HCT116 (cell line): ENCODE data around the gene NSD2. TPM values are rescaled to one million over a fixed set of nuclear protein-coding genes. Genes with fewer than 3 reads are reported as not detected.

Source experiments
- ATAC-seq: fragments of 200-7000 bp; cut with Tn5 transposase; 2 replicates; pipeline ENCODE4 v1.9.1; 2020; ENCODE audit warnings: mild to moderate bottlenecking, moderate library complexity
- BruUV-seq: library from RNA; stranded (reverse); fragments of 400-500 nt; replicated peaks from 2 replicates; lab custom pipeline; 2021; lab: Mats Ljungman, UMichigan
- CTCF ChIA-PET: fragments of 300-600 bp; sonication (Branson Sonifier 250); formaldehyde crosslinking; loops from one replicate; lab custom pipeline; 2021; ENCODE audit warnings: antibody characterized with exemption; lab: Charles Lee
- POLR2A ChIA-PET: fragments of 300-600, 350-600 bp; sonication (Branson Sonifier 250); formaldehyde crosslinking; loops from one replicate; lab custom pipeline; 2021; ENCODE audit warnings: antibody characterized with exemption; lab: Charles Lee
- RAD21 ChIA-PET, 2 experiments: fragments of 300-600 bp; sonication (Branson Sonifier 250); formaldehyde crosslinking; loops; one replicate each; lab custom pipeline; 2023; ENCODE audit warnings: low total read pairs in 2 of 2; ENCODE audit not compliant: uncharacterized antibody in 2 of 2, unreplicated experiment in 2 of 2, low non-redundant PET in 1 of 2; lab: Charles Lee
- DNase-seq: peaks from one replicate; pipeline ENCODE4 v3.0.0-alpha.2; 2010; ENCODE audit warnings: low read depth, low spot score
- H2AFZ ChIP-seq: fragments of 200-600 bp; shearing (Covaris generic), sonication (generic); 2 replicates; pipeline ENCODE4 v1.6.1; 2017; ENCODE audit warnings: low read depth, mixed run types, mixed read lengths, antibody characterized with exemption, low read length; ENCODE audit not compliant: poor library complexity, severe bottlenecking
- H3K27ac ChIP-seq: 2 replicates; pipeline ENCODE4 v1.5.1; 2012; ENCODE audit warnings: low read depth, low read length
- H3K27me3 ChIP-seq: fragments of 200-600 bp; sonication (generic); 2 replicates; pipeline ENCODE4 v1.6.1; 2016; ENCODE audit warnings: mixed run types, low read length, mixed read lengths; ENCODE audit not compliant: insufficient read depth
- H3K36me3 ChIP-seq, 2 experiments: fragments of 200-500 bp in 1 of 2; fragments of 200-600 bp in 1 of 2; sonication (Bioruptor generic) in 1 of 2; sonication (generic) in 1 of 2; 2 replicates each; pipeline versions ENCODE4 v1.5.1 to v1.6.1; 2014 to 2016; ENCODE audit warnings: low read length in 2 of 2, inconsistent platforms in 1 of 2, mixed read lengths in 1 of 2, mixed run types in 1 of 2; ENCODE audit not compliant: insufficient read depth in 2 of 2, control insufficient read depth in 1 of 2
- H3K4me1 ChIP-seq, 2 experiments: fragments of 200-600 bp in 1 of 2; sonication (generic) in 1 of 2; 2 replicates each; pipeline versions ENCODE4 v1.5.1 to v1.6.1; 2012 to 2017; ENCODE audit warnings: low read length in 2 of 2, inconsistent platforms in 1 of 2, mild to moderate bottlenecking in 1 of 2, mixed read lengths in 1 of 2, mixed run types in 1 of 2, moderate library complexity in 1 of 2; ENCODE audit not compliant: insufficient read depth in 2 of 2, control insufficient read depth in 1 of 2
- H3K4me2 ChIP-seq: fragments of 200-600 bp; sonication (generic); 2 replicates; pipeline ENCODE4 v1.6.1; 2017; ENCODE audit warnings: mixed run types, low read length, mixed read lengths
- H3K4me3 ChIP-seq, 2 experiments: fragments of 200-600 bp in 1 of 2; sonication (generic) in 1 of 2; replicated peaks in 1 of 2; 2 replicates each; pipeline ENCODE4 v1.5.1; 2011 to 2016; ENCODE audit warnings: low read length in 2 of 2, control low read depth in 1 of 2, low read depth in 1 of 2, mild to moderate bottlenecking in 1 of 2, mixed read lengths in 1 of 2, mixed run types in 1 of 2
- H3K79me2 ChIP-seq: fragments of 200-600 bp; sonication (generic); 2 replicates; pipeline ENCODE4 v1.6.1; 2017; ENCODE audit warnings: mild to moderate bottlenecking, mixed run types, low read length, moderate library complexity, mixed read lengths; ENCODE audit not compliant: insufficient read depth
- H3K9ac ChIP-seq: fragments of 200-600 bp; sonication (generic); 2 replicates; pipeline ENCODE4 v1.6.1; 2016; ENCODE audit warnings: low read length, mixed read lengths
- H3K9me2 ChIP-seq: fragments of 200-600 bp; sonication (generic), shearing (Covaris generic); 2 replicates; pipeline ENCODE4 v1.6.1; 2017; ENCODE audit warnings: mixed run types, mild to moderate bottlenecking, moderate library complexity; ENCODE audit not compliant: insufficient read depth
- H3K9me3 ChIP-seq, 2 experiments: fragments of 200-500 bp in 1 of 2; fragments of 200-600 bp in 1 of 2; sonication (Bioruptor generic) in 1 of 2; sonication (generic) in 1 of 2; 2 replicates each; pipeline ENCODE4 v1.6.1; 2014 to 2017; ENCODE audit warnings: low read length in 2 of 2, mixed read lengths in 2 of 2, inconsistent platforms in 1 of 2, low read depth in 1 of 2, mild to moderate bottlenecking in 1 of 2, mixed run types in 1 of 2, moderate library complexity in 1 of 2; ENCODE audit not compliant: control insufficient read depth in 1 of 2, insufficient read depth in 1 of 2
- H4K20me1 ChIP-seq: fragments of 200-600 bp; sonication (generic), shearing (Covaris generic); 2 replicates; pipeline ENCODE4 v1.6.1; 2017; ENCODE audit warnings: mixed run types, mild to moderate bottlenecking, moderate library complexity; ENCODE audit not compliant: insufficient read depth
- CBX3 ChIP-seq: IDR thresholded peaks from 2 replicates; pipeline ENCODE4 v1.6.1; 2012; ENCODE audit warnings: low read depth
- EGR1 ChIP-seq: IDR thresholded peaks from 2 replicates; pipeline ENCODE4 v1.6.1; 2012; ENCODE audit warnings: low read depth
- ELF1 ChIP-seq: IDR thresholded peaks from 2 replicates; pipeline ENCODE4 v1.6.1; 2012; ENCODE audit warnings: low read depth, borderline replicate concordance
- EZH2 ChIP-seq: fragments of 200-600 bp; sonication (generic); IDR thresholded peaks from 2 replicates; pipeline ENCODE4 v1.6.1; 2017; ENCODE audit warnings: antibody characterized with exemption, mixed run types
- EZH2phosphoT487 ChIP-seq: fragments of 200-600 bp; IDR thresholded peaks from 2 replicates; pipeline ENCODE4 v1.6.1; 2018; ENCODE audit warnings: antibody characterized with exemption, borderline replicate concordance
- JUND ChIP-seq: IDR thresholded peaks from 2 replicates; pipeline ENCODE4 v1.6.1; 2012
- POLR2AphosphoS5 ChIP-seq: IDR thresholded peaks from 2 replicates; pipeline ENCODE4 v1.6.1; 2011; ENCODE audit warnings: mild to moderate bottlenecking, low read depth, low read length, moderate library complexity
- RAD21 ChIP-seq: IDR thresholded peaks from 2 replicates; pipeline ENCODE4 v1.6.1; 2012; ENCODE audit warnings: low read depth, mild to moderate bottlenecking
- SIN3A ChIP-seq: IDR thresholded peaks from 2 replicates; pipeline ENCODE4 v1.6.1; 2012; ENCODE audit warnings: low read depth
- TCF7L2 ChIP-seq: IDR thresholded peaks from 2 replicates; pipeline ENCODE4 v1.7.0; 2011; ENCODE audit warnings: borderline replicate concordance, inconsistent platforms; ENCODE audit not compliant: insufficient read depth, insufficient read length; ENCODE audit errors: extremely low read depth
- ZFX ChIP-seq: fragments of 450-650 bp; IDR thresholded peaks from 2 replicates; pipeline ENCODE4 v1.6.1; 2017
- ZNF274 ChIP-seq: fragments of 200-500 bp; sonication (Bioruptor generic); IDR thresholded peaks from 2 replicates; pipeline ENCODE4 v1.6.1; 2014; ENCODE audit warnings: mild to moderate bottlenecking, low read depth, low read length, inconsistent platforms
- intact Hi-C: fragments of 100-400 bp; cut with micrococcal nuclease; formaldehyde crosslinking; loops from 2 replicates; pipeline ENCODE4 v1.10.0; 2022
- total RNA-seq: library from RNA; stranded (reverse); gene quantifications from one replicate; pipeline ENCODE4 v1.2.1, GENCODE V29; 2021; ENCODE audit not compliant: unreplicated experiment
- TF ChIP-seq, protein P1 (sequence below), 3 experiments: fragments of 200-600 bp in 1 of 3; sonication (generic) in 1 of 3; IDR thresholded peaks in 2 of 3; conservative IDR thresholded peaks in 1 of 3; 2 replicates each; pipeline ENCODE4 v1.5.1; 2012 to 2017; ENCODE audit warnings: low read depth in 2 of 3, low read length in 2 of 3, antibody characterized with exemption in 1 of 3, borderline replicate concordance in 1 of 3, control low read depth in 1 of 3, mild to moderate bottlenecking in 1 of 3, mixed read lengths in 1 of 3, mixed run types in 1 of 3, moderate library complexity in 1 of 3; ENCODE audit not compliant: insufficient read depth in 1 of 3
- TF ChIP-seq, protein P2 (sequence below): IDR thresholded peaks from 2 replicates; pipeline ENCODE4 v1.6.1; 2012

NSD2 gene
- total RNA-seq, 1 experiment from 2014 or later: 145 TPM

DNA sequence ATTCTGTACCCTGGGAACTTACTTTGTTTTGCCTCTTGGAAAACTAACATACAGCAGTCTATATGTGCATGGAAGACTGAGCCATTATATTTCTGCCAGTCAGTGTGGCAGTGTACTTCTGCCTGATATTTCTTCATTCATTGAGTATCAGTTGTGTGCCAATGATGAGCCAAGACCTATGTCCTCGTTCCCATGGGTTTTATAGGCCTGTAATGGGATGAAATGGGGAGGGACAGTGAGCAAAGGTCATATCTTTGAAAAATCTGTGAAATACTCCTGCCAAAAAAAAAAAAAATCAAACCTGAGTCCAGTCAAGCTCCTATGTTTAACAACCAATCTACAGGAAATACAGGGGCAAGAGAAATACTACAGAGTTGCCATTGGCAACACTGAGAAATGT, 9.1 kb downstream of the NSD2 start:
- Histone ChIP-seq H3K9me3 (no peaks in the 10 kb centered on the region), H4K20me1 (peaks cover 12% of the 10 kb centered on the region; the same call in 1 of the 2 replicates), H3K36me3 (0 out of 4 replicates have a peak, but pooled peaks cover 0 to 4% of the 10 kb centered on the region in 2 experiments), H3K27ac (no peak overlapping the region), H3K27me3 (no peaks in the 10 kb centered on the region), H3K9me2 (no peaks in the 10 kb centered on the region), H3K4me2 (no peak overlapping the region), H3K4me1 (peaks cover 0 to 11% of the 10 kb centered on the region in 2 experiments; a peak in 1 of 4 replicates), H3K9ac (no peak overlapping the region), H2AFZ (no peak overlapping the region), H3K4me3 (no peak overlapping the region), H3K79me2 (peaks cover 99% of the 10 kb centered on the region)
- POLR2A ChIA-PET: no interaction called here
- ATAC-seq (no peak), DNase-seq (no peak)
- TF ChIP-seq RAD21 (no peak), ZNF274 (no peak), TCF7L2 (no peak), ELF1 (no peak), EZH2phosphoT487 (no peak), EZH2 (no peak), JUND (no peak), POLR2AphosphoS5 (no peak), CBX3 (no peak), SIN3A (no peak), ZFX (no peak), EGR1 (no peak)
- TF ChIP-seq, protein P1, sequence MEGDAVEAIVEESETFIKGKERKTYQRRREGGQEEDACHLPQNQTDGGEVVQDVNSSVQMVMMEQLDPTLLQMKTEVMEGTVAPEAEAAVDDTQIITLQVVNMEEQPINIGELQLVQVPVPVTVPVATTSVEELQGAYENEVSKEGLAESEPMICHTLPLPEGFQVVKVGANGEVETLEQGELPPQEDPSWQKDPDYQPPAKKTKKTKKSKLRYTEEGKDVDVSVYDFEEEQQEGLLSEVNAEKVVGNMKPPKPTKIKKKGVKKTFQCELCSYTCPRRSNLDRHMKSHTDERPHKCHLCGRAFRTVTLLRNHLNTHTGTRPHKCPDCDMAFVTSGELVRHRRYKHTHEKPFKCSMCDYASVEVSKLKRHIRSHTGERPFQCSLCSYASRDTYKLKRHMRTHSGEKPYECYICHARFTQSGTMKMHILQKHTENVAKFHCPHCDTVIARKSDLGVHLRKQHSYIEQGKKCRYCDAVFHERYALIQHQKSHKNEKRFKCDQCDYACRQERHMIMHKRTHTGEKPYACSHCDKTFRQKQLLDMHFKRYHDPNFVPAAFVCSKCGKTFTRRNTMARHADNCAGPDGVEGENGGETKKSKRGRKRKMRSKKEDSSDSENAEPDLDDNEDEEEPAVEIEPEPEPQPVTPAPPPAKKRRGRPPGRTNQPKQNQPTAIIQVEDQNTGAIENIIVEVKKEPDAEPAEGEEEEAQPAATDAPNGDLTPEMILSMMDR (IDR thresholded peaks at IDR 0.05 in 2 of 3, conservative IDR thresholded peaks at IDR 0.05 in 1 of 3; ENCODE audit: borderline replicate concordance in 1 of 3, insufficient read depth in 1 of 3, low read depth in 2 of 3, low read length in 2 of 3): no peak
- TF ChIP-seq, protein P2, sequence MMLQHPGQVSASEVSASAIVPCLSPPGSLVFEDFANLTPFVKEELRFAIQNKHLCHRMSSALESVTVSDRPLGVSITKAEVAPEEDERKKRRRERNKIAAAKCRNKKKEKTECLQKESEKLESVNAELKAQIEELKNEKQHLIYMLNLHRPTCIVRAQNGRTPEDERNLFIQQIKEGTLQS: no peak
- RAD21 ChIA-PET: no interaction called here
- intact Hi-C loops: no loop called here
- TSS peak; percentile 10 for BruUV-seq
- CTCF ChIA-PET: no interaction called here
